Heart right ventricle (tissue), 16 donors: ENCODE data around the gene BLCAP. TPM values are rescaled to one million over a fixed set of nuclear protein-coding genes. Genes with fewer than 3 reads are reported as not detected.
"Not testable (repeated sequence)": the region's sequence is repeated elsewhere in the genome, so short reads cannot be mapped to it uniquely, and the experiment has no call there.

Experiments
- ATAC-seq, 8 donors: fragments of 200-7000 bp; cut with Tn5 transposase; one replicate each; pipeline ENCODE4 v1.9.1; 2020; ENCODE audit warnings: mild to moderate bottlenecking in 8 of 8, moderate library complexity in 8 of 8, moderate number of reproducible peaks in 1 of 8
- DNase-seq, 2 donors: peaks; one replicate each; pipeline ENCODE4 v3.0.0-alpha.2; 2020
- H3K27ac ChIP-seq, 10 donors: fragments of 200-600 bp; sonication (generic) in 2 of 10; one replicate each; pipeline versions ENCODE4 v1.5.0 to v1.8.0; 2020 to 2022; ENCODE audit warnings: mild to moderate bottlenecking in 3 of 10
- H3K27me3 ChIP-seq, 7 donors: fragments of 200-600 bp; one replicate each; pipeline ENCODE4 v1.8.0; 2021 to 2022; ENCODE audit warnings: mild to moderate bottlenecking in 2 of 7
- H3K36me3 ChIP-seq, 9 donors: fragments of 200-600 bp; sonication (generic) in 1 of 9; one replicate each; pipeline versions ENCODE4 v1.5.0 to v1.8.0; 2020 to 2022; ENCODE audit warnings: mild to moderate bottlenecking in 2 of 9
- H3K4me1 ChIP-seq, 9 donors: fragments of 200-600 bp; sonication (generic) in 1 of 9; one replicate each; pipeline versions ENCODE4 v1.5.0 to v1.8.0; 2020 to 2022; ENCODE audit warnings: mild to moderate bottlenecking in 4 of 9
- H3K4me3 ChIP-seq, 10 donors: fragments of 200-600 bp; sonication (generic) in 2 of 10; one replicate each; pipeline versions ENCODE4 v1.5.0 to v1.8.0; 2020 to 2022; ENCODE audit warnings: mild to moderate bottlenecking in 7 of 10, moderate library complexity in 2 of 10
- H3K9me3 ChIP-seq, 11 donors: fragments of 200-600 bp in 10 of 11; sonication (generic) in 2 of 11; one replicate each; pipeline versions ENCODE4 v1.5.0 to v1.8.0; 2013 to 2022; ENCODE audit warnings: mild to moderate bottlenecking in 2 of 11, control low read depth in 1 of 11, moderate library complexity in 1 of 11
- CTCF ChIP-seq, 9 donors: fragments of 200-600 bp; sonication (generic) in 2 of 9; IDR thresholded peaks; one replicate each; pipeline versions ENCODE4 v1.5.0 to v1.8.0; 2021 to 2022; ENCODE audit warnings: antibody characterized with exemption in 9 of 9, mild to moderate bottlenecking in 5 of 9, moderate library complexity in 1 of 9
- WGBS, 2 donors: extraction: QIAGEN DNeasy Blood & Tissue Kit; methylation state at CpG; one replicate each; pipeline ENCODE4 v1.1.7; 2013; ENCODE audit warnings: inconsistent platforms in 1 of 2; 5-methylcytosine and 5-hydroxymethylcytosine counted together
- intact Hi-C, 10 donors: fragments of 100-400 bp; cut with DNase I; formaldehyde crosslinking; loops; one replicate each; pipeline versions ENCODE4 v1.11.1 to v1.14.2; 2022
- polyA plus RNA-seq, 2 donors: library from polyadenylated mRNA; stranded (reverse); fragments of 200-250 nt; gene quantifications; one replicate each; pipeline ENCODE4 v1.2.3, GENCODE V29; 2013
- total RNA-seq, 10 donors: library from RNA; stranded (reverse); fragmentation: NEBNext Ultra II Directional in 3 of 10; extraction: Animal tissue kit (Norgen Biotek cat#: 25700) in 3 of 10; gene quantifications; one replicate each; pipeline versions ENCODE4 v1.2.1 to v1.2.4, GENCODE V29; 2021 to 2023
- donor health status: Arrhythmogenic right ventricular cardiomyopathy.
- donor health status: ischemic (EF 13 %, LVEDD 7.1; RV severe dilation, severe dysfunction).
- donor health status: healthy with polysubstance abuse.
- donor health status: DM: no; HTN: yes; CAD: no.
- donor health status: DM: no; HTN: no; CAD: no.
- donor health status: ischemic (EF 25% LVEDD 6.9; RV normal size, moderate dysfunction).
- donor health status: ischemic (EF 25% LVEDD 5.7; RV mildly dilated, moderate dysfunction).
- donor health status: healthy.
- donor health status: DM: yes; HTN: yes; CAD: no.
- donor health status: Ischemic cardiomyopathy.
- donor health status: ischemic (EF 35%, LVEDD 5.7; RV mildly dilated, moderate dysfunction).
- donor health status: nonischemic (EF 11% LVEDD 7.7; RV severe dilation, severe dysfunction).
- donor health status: DM: yes; HTN: yes; CAD: no.
- donor health status: PGD.
- donor health status: ischemic (EF 29% LVEDD 5.4; RV normal size, mild dysfunction).
- donor health status: nonischemic (EF 23%, LVEDD 6.1; RV moderate dilation, normal function).

Gene BLCAP
- total and polyA plus RNA-seq, 12 donors = 66.1 to 106 (median 82.9) TPM

- Histone ChIP-seq H3K36me3 (no peaks in the 10 kb centered on the region), H3K4me3 (no peak overlapping the region), H3K9me3 (no peaks in the 10 kb centered on the region), H3K4me1 (no peaks in the 10 kb centered on the region), H3K27ac (no peak overlapping the region), H3K27me3 (peaks cover 0 to 12% (median 8%) of the 10 kb centered on the region in 7 donors)
- ATAC-seq = no peak
- intact Hi-C loops = no loop called here
- 83 to 90% methylated on average over 6 of the region's 6 CpGs for WGBS, 2 donors
- TF ChIP-seq CTCF (IDR thresholded peaks at IDR 0.05) = no peak
- no peak for DNase-seq
Measured at GRCh38 chr20:37556538-37556937, 28.9 kb upstream of the BLCAP start.

GRCh38 chr20:37554721-37555298 is 27.1 kb upstream of the BLCAP start:
- H3K27me3 ChIP-seq, H3K27ac ChIP-seq, DNase-seq, intact Hi-C loops, H3K4me3 ChIP-seq, H3K36me3 ChIP-seq, H3K9me3 ChIP-seq, ATAC-seq, H3K4me1 ChIP-seq: not testable (repeated sequence)
- WGBS, 2 donors = 77 to 78% methylated on average over 13 of the region's 13 CpGs

- intact Hi-C loops = no loop called here
- DNase-seq (no peak), ATAC-seq (no peak)
- Histone ChIP-seq H3K4me3 (no peak overlapping the region), H3K36me3 (no peaks in the 10 kb centered on the region), H3K27ac (no peak overlapping the region), H3K9me3 (no peaks in the 10 kb centered on the region), H3K27me3 (peaks cover 0 to 9% (median 7%) of the 10 kb centered on the region in 7 donors), H3K4me1 (no peaks in the 10 kb centered on the region)
- no peak for TF ChIP-seq CTCF (IDR thresholded peaks at IDR 0.05)
- 58 to 63% methylated on average over 1 of the region's 1 CpG for WGBS, 2 donors
Measured at GRCh38 chr20:37552415-37552814, 24.7 kb upstream of the BLCAP start.

GRCh38 chr20:37551660-37552059 is 24.0 kb upstream of the BLCAP start:
- H3K27ac ChIP-seq, intact Hi-C loops, H3K4me3 ChIP-seq, H3K4me1 ChIP-seq, H3K9me3 ChIP-seq, DNase-seq, H3K36me3 ChIP-seq, ATAC-seq, H3K27me3 ChIP-seq: not testable (repeated sequence)
- 82 to 93% methylated on average over 2 of the region's 2 CpGs for WGBS, 2 donors

GRCh38 chr20:37550101-37550920 is 22.6 kb upstream of the BLCAP start:
- H3K9me3 ChIP-seq, H3K4me3 ChIP-seq, ATAC-seq, intact Hi-C loops, H3K36me3 ChIP-seq, H3K27ac ChIP-seq, H3K4me1 ChIP-seq, DNase-seq, H3K27me3 ChIP-seq: not testable (repeated sequence)
- WGBS, 2 donors = 56 to 66% methylated on average over 16 of the region's 16 CpGs

- DNase-seq = no peak
- no peak for TF ChIP-seq CTCF (IDR thresholded peaks at IDR 0.05)
- H3K4me3 ChIP-seq = no peak overlapping the region
- intact Hi-C loops = no loop called here
- no peak for ATAC-seq
- H3K27me3 ChIP-seq = peaks cover 0 to 4% (median 0%) of the 10 kb centered on the region in 7 donors
- no peaks in the 10 kb centered on the region for H3K9me3 ChIP-seq
- H3K27ac ChIP-seq = no peak overlapping the region
- no peaks in the 10 kb centered on the region for H3K4me1 ChIP-seq
- H3K36me3 ChIP-seq = no peaks in the 10 kb centered on the region
Measured at GRCh38 chr20:37547912-37548311, 20.2 kb upstream of the BLCAP start.
